HepG2 (cell line): ENCODE results near the gene STIP1. TPM values are rescaled to one million over a fixed set of nuclear protein-coding genes. Genes with fewer than 3 reads are reported as not detected.

ENCODE experiments used
- ERF ChIP-seq: IDR thresholded peaks from 2 replicates; pipeline ENCODE4 v1.6.1; 2018; ENCODE audit warnings: missing biosample characterization, missing genetic modification reagents
- KLF9 ChIP-seq: IDR thresholded peaks from 2 replicates; pipeline ENCODE4 v1.6.1; 2016; ENCODE audit warnings: low read depth
- MLX ChIP-seq: IDR thresholded peaks from 2 replicates; pipeline ENCODE4 v1.6.1; 2016
- PAF1 ChIP-seq: IDR thresholded peaks from 2 replicates; pipeline ENCODE4 v1.6.1; 2016; ENCODE audit warnings: missing genetic modification reagents, missing compliant biosample characterization
- PTBP1 ChIP-seq: fragments of 200-400 bp; formaldehyde crosslinking; IDR thresholded peaks from 2 replicates; pipeline ENCODE4 v1.6.1; 2018; ENCODE audit warnings: low read length, low read depth; ENCODE audit not compliant: poor library complexity, severe bottlenecking
- SP1 ChIP-seq, 2 experiments: fragments of 450-650 bp in 1 of 2; sonication (generic) in 1 of 2; formaldehyde crosslinking in 1 of 2; IDR thresholded peaks; 2 replicates each; pipeline versions ENCODE4 v1.4.0 to v1.6.1; 2016 to 2020; ENCODE audit warnings: missing genetic modification reagents in 1 of 2
- TBL1XR1 ChIP-seq: fragments of 150-350 bp; IDR thresholded peaks from 2 replicates; pipeline ENCODE4 v1.6.1; 2014; ENCODE audit warnings: borderline replicate concordance, low read length; ENCODE audit not compliant: partially characterized antibody
- ZNF564 ChIP-seq: sonication (generic); formaldehyde crosslinking; IDR thresholded peaks from 2 replicates; pipeline ENCODE4 v1.8.1; 2023; ENCODE audit warnings: mild to moderate bottlenecking, missing genetic modification reagents
- polyA plus RNA-seq, 8 experiments: library from polyadenylated mRNA; depleted of rRNA in 3 of 8; stranded (reverse) in 7 of 8; unstranded in 1 of 8; fragments of >200 nt; fragmentation: Illumina TruSeq in 4 of 8; extraction: Trizol in 4 of 8; gene quantifications; 2 replicates each; pipeline versions ENCODE4 v1.2.1 to v1.2.3, GENCODE V29; 2011 to 2016; ENCODE audit warnings: low read depth in 4 of 8, missing spikeins in 1 of 8, mixed read lengths in 1 of 8; ENCODE audit not compliant: insufficient read depth in 1 of 8
- total RNA-seq, 5 experiments: library from RNA; depleted of rRNA; stranded (reverse); fragments of >200 nt; fragmentation: Illumina TruSeq; extraction: Trizol; gene quantifications; 2 replicates each; pipeline ENCODE4 v1.2.3, GENCODE V29; 2016; ENCODE audit warnings: low read depth in 1 of 5
- TF ChIP-seq, protein P1 (sequence below): sonication (generic); formaldehyde crosslinking; IDR thresholded peaks from 2 replicates; pipeline ENCODE4 v1.4.0; 2020; ENCODE audit warnings: missing genetic modification reagents
- TF ChIP-seq, protein P2 (sequence below): IDR thresholded peaks from 2 replicates; pipeline ENCODE4 v1.6.1; 2012; ENCODE audit warnings: low read length, improper control_type of control experiment
- TF ChIP-seq, protein P3 (sequence below): sonication (generic); formaldehyde crosslinking; IDR thresholded peaks from 2 replicates; pipeline ENCODE4 v1.4.0; 2020; ENCODE audit warnings: missing genetic modification reagents
- TF ChIP-seq, protein P4 (sequence below): fragments of 450-650 bp; IDR thresholded peaks from 2 replicates; pipeline ENCODE4 v1.6.1; 2017
- TF ChIP-seq, protein P5 (sequence below): sonication (generic); formaldehyde crosslinking; IDR thresholded peaks from 2 replicates; pipeline ENCODE4 v1.5.0; 2020; ENCODE audit warnings: mild to moderate bottlenecking, missing genetic modification reagents
- TF ChIP-seq, protein P6 (sequence below): sonication (generic); formaldehyde crosslinking; IDR thresholded peaks from 2 replicates; pipeline ENCODE4 v1.8.0; 2022; ENCODE audit warnings: mild to moderate bottlenecking, missing genetic modification reagents, moderate library complexity

The STIP1 gene
- total and polyA plus RNA-seq, 2 of the 13 experiments (the other 11 are each of a cell fraction or from before 2014, with no cell fraction given) = 81.1 to 217 TPM

- TF ChIP-seq, protein P1, sequence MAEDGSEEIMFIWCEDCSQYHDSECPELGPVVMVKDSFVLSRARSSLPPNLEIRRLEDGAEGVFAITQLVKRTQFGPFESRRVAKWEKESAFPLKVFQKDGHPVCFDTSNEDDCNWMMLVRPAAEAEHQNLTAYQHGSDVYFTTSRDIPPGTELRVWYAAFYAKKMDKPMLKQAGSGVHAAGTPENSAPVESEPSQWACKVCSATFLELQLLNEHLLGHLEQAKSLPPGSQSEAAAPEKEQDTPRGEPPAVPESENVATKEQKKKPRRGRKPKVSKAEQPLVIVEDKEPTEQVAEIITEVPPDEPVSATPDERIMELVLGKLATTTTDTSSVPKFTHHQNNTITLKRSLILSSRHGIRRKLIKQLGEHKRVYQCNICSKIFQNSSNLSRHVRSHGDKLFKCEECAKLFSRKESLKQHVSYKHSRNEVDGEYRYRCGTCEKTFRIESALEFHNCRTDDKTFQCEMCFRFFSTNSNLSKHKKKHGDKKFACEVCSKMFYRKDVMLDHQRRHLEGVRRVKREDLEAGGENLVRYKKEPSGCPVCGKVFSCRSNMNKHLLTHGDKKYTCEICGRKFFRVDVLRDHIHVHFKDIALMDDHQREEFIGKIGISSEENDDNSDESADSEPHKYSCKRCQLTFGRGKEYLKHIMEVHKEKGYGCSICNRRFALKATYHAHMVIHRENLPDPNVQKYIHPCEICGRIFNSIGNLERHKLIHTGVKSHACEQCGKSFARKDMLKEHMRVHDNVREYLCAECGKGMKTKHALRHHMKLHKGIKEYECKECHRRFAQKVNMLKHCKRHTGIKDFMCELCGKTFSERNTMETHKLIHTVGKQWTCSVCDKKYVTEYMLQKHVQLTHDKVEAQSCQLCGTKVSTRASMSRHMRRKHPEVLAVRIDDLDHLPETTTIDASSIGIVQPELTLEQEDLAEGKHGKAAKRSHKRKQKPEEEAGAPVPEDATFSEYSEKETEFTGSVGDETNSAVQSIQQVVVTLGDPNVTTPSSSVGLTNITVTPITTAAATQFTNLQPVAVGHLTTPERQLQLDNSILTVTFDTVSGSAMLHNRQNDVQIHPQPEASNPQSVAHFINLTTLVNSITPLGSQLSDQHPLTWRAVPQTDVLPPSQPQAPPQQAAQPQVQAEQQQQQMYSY (CRISPR knock-in tag) = 0 out of 2 replicates have a peak, but pooled peaks have one; percentile 45
- TF ChIP-seq, protein P2, sequence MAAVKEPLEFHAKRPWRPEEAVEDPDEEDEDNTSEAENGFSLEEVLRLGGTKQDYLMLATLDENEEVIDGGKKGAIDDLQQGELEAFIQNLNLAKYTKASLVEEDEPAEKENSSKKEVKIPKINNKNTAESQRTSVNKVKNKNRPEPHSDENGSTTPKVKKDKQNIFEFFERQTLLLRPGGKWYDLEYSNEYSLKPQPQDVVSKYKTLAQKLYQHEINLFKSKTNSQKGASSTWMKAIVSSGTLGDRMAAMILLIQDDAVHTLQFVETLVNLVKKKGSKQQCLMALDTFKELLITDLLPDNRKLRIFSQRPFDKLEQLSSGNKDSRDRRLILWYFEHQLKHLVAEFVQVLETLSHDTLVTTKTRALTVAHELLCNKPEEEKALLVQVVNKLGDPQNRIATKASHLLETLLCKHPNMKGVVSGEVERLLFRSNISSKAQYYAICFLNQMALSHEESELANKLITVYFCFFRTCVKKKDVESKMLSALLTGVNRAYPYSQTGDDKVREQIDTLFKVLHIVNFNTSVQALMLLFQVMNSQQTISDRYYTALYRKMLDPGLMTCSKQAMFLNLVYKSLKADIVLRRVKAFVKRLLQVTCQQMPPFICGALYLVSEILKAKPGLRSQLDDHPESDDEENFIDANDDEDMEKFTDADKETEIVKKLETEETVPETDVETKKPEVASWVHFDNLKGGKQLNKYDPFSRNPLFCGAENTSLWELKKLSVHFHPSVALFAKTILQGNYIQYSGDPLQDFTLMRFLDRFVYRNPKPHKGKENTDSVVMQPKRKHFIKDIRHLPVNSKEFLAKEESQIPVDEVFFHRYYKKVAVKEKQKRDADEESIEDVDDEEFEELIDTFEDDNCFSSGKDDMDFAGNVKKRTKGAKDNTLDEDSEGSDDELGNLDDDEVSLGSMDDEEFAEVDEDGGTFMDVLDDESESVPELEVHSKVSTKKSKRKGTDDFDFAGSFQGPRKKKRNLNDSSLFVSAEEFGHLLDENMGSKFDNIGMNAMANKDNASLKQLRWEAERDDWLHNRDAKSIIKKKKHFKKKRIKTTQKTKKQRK = no peak
- TF ChIP-seq, protein P3, sequence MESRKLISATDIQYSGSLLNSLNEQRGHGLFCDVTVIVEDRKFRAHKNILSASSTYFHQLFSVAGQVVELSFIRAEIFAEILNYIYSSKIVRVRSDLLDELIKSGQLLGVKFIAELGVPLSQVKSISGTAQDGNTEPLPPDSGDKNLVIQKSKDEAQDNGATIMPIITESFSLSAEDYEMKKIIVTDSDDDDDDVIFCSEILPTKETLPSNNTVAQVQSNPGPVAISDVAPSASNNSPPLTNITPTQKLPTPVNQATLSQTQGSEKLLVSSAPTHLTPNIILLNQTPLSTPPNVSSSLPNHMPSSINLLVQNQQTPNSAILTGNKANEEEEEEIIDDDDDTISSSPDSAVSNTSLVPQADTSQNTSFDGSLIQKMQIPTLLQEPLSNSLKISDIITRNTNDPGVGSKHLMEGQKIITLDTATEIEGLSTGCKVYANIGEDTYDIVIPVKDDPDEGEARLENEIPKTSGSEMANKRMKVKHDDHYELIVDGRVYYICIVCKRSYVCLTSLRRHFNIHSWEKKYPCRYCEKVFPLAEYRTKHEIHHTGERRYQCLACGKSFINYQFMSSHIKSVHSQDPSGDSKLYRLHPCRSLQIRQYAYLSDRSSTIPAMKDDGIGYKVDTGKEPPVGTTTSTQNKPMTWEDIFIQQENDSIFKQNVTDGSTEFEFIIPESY = no peak
- TF ChIP-seq, protein P4, sequence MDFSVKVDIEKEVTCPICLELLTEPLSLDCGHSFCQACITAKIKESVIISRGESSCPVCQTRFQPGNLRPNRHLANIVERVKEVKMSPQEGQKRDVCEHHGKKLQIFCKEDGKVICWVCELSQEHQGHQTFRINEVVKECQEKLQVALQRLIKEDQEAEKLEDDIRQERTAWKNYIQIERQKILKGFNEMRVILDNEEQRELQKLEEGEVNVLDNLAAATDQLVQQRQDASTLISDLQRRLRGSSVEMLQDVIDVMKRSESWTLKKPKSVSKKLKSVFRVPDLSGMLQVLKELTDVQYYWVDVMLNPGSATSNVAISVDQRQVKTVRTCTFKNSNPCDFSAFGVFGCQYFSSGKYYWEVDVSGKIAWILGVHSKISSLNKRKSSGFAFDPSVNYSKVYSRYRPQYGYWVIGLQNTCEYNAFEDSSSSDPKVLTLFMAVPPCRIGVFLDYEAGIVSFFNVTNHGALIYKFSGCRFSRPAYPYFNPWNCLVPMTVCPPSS = no peak
- no peak; the same call in 1 of the 2 replicates for TF ChIP-seq ERF (CRISPR knock-in tag)
- TF ChIP-seq PTBP1 = no peak
- TF ChIP-seq SP1 (IDR thresholded peaks at IDR 0.05) = no peak
- TF ChIP-seq SP1 (CRISPR knock-in tag; IDR thresholded peaks at IDR 0.05) = peak; percentile 75; the same call in 1 of the 2 replicates
- TF ChIP-seq TBL1XR1 = no peak
- TF ChIP-seq ZNF564 (CRISPR knock-in tag) = no peak
- TF ChIP-seq, protein P5, sequence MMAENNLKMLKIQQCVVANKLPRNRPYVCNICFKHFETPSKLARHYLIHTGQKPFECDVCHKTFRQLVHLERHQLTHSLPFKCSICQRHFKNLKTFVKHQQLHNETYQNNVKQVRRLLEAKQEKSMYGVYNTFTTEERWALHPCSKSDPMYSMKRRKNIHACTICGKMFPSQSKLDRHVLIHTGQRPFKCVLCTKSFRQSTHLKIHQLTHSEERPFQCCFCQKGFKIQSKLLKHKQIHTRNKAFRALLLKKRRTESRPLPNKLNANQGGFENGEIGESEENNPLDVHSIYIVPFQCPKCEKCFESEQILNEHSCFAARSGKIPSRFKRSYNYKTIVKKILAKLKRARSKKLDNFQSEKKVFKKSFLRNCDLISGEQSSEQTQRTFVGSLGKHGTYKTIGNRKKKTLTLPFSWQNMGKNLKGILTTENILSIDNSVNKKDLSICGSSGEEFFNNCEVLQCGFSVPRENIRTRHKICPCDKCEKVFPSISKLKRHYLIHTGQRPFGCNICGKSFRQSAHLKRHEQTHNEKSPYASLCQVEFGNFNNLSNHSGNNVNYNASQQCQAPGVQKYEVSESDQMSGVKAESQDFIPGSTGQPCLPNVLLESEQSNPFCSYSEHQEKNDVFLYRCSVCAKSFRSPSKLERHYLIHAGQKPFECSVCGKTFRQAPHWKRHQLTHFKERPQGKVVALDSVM = no peak
- no peak for TF ChIP-seq MLX
- TF ChIP-seq, protein P6, sequence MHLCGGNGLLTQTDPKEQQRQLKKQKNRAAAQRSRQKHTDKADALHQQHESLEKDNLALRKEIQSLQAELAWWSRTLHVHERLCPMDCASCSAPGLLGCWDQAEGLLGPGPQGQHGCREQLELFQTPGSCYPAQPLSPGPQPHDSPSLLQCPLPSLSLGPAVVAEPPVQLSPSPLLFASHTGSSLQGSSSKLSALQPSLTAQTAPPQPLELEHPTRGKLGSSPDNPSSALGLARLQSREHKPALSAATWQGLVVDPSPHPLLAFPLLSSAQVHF (CRISPR knock-in tag) = no peak
- no peak for TF ChIP-seq PAF1 (CRISPR knock-in tag)
- no peak for TF ChIP-seq KLF9
Measured at GRCh38 chr11:64240435-64241240, 54.7 kb downstream of the STIP1 start, which contains the start of gene FKBP2 (continued).
